Measurements from ENCODE around the gene C3orf49. TPM values are rescaled to one million over a fixed set of nuclear protein-coding genes. Genes with fewer than 3 reads are reported as not detected.

The C3orf49 gene
- total RNA-seq, 1 experiment from 2014 or later: not detected

DNA sequence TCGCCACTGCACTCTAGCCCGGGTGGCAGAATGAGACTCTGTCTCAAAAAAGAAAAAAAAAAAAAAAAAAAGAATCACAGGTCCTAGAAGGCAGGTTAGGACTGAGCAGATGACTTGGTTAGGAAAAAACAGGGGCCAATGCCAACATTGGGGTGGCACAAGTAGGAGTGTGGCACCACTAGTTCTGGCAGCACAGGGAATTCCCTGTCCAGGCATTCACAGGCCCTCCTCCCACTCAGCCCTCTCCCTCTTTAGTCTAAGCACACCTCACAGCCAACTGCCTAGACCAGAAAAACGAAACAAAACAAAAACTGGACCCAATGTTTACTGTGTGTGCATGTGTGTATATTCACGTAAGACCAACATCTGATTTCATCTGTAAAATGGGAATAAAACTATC is 34.0 kb downstream of the C3orf49 start:
- no peaks in the 10 kb centered on the region for H3F3A ChIP-seq (ENCODE audit: low read length, unreplicated experiment)
- ChIA-PET CTCF (no interaction called here), POLR2A (ENCODE audit: unreplicated experiment) (no interaction called here)
- H3K27me3 ChIP-seq (ENCODE audit: low read length): no peaks in the 10 kb centered on the region
- TF ChIP-seq, protein P1, sequence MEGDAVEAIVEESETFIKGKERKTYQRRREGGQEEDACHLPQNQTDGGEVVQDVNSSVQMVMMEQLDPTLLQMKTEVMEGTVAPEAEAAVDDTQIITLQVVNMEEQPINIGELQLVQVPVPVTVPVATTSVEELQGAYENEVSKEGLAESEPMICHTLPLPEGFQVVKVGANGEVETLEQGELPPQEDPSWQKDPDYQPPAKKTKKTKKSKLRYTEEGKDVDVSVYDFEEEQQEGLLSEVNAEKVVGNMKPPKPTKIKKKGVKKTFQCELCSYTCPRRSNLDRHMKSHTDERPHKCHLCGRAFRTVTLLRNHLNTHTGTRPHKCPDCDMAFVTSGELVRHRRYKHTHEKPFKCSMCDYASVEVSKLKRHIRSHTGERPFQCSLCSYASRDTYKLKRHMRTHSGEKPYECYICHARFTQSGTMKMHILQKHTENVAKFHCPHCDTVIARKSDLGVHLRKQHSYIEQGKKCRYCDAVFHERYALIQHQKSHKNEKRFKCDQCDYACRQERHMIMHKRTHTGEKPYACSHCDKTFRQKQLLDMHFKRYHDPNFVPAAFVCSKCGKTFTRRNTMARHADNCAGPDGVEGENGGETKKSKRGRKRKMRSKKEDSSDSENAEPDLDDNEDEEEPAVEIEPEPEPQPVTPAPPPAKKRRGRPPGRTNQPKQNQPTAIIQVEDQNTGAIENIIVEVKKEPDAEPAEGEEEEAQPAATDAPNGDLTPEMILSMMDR (conservative IDR thresholded peaks at IDR 0.05; ENCODE audit: low read depth, low read length): no peak
- TF ChIP-seq EZH2 (IDR thresholded peaks at IDR 0.05; ENCODE audit: low read length, unreplicated experiment) (no peak), EZH2phosphoT487 (IDR thresholded peaks at IDR 0.05; ENCODE audit: borderline replicate concordance, low read length) (no peak)
- DNase-seq (no peak), ATAC-seq (no peak)
- H3K79me2 ChIP-seq (ENCODE audit: low read length): peaks cover 12% of the 10 kb centered on the region; the same call in 1 of the 2 replicates
- H2AFZ ChIP-seq (ENCODE audit: low read length): no peak overlapping the region
- no peak overlapping the region for H3K9ac ChIP-seq (ENCODE audit: low read length)
- H3K27ac ChIP-seq (ENCODE audit: low read length): no peak overlapping the region
- H4K20me1 ChIP-seq (ENCODE audit: low read length): no peaks in the 10 kb centered on the region
- BruUV-seq (replicated peaks): no TSS peak
- H3K4me1 ChIP-seq (ENCODE audit: insufficient read depth, low read length): no peaks in the 10 kb centered on the region
- no peaks in the 10 kb centered on the region for H3K36me3 ChIP-seq (ENCODE audit: low read depth, low read length)
- H3K9me2 ChIP-seq (replicated peaks; ENCODE audit: low read length): no peaks in the 10 kb centered on the region
- intact Hi-C loops (cut with micrococcal nuclease): no loop called here
- H3K4me2 ChIP-seq (ENCODE audit: low read length): no peak overlapping the region
- no peak overlapping the region for H3K4me3 ChIP-seq (ENCODE audit: low read length)
- H3K9me3 ChIP-seq (ENCODE audit: low read length): no peaks in the 10 kb centered on the region

DNA sequence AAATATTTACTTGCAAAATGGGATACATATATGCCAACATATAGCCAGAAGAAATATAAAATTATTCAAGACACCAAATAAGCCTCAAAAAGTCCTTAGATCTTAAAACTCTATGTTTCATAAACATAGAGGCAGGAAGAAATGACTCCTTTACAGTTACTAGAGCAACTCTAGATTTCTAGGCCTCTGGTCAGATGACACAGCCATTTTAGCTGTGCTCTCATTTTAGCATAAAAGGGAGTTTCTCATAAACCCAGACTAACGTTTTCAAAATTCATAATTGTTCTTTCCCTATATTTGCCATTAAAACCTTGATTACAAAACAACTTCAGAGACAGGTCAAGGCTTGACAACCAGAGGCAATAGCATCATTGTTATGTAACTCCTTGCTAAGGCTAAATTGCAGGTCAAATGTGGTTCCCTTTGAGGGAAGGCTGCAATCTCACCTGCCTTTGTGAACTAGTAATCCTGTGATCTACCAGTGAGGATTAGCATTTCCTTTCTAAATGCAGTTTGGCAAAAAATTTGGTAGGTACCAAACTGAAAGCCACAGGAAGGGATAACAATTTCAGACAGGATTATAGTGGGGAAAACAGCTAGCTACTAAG is 36.3 kb downstream of the C3orf49 start:
- intact Hi-C loops (cut with micrococcal nuclease): no loop called here
- DNase-seq (no peak), ATAC-seq (no peak)

DNA sequence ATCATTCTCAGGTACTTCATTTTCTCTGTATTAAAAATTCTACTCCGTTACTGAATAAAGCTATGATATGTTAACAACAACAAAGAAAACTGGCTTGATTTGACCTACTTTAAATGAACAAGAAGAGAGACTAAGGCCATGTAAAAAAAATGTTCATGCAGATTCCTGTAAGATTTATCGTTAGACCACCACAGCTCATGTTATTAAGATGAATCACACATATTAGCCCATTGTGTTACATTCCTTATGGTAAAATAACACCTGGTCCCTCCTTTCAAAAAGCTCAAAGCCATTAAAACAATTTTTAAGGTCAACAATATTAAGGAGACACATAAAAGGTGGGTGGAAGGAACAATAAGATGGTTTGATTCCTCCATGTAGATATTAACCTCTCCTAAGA is 38.2 kb downstream of the C3orf49 start:
- POLR2A ChIA-PET (ENCODE audit: unreplicated experiment): no interaction called here
- no peaks in the 10 kb centered on the region for H3K9me3 ChIP-seq (ENCODE audit: low read length)
- no peaks in the 10 kb centered on the region for H4K20me1 ChIP-seq (ENCODE audit: low read length)
- ATAC-seq (no peak), DNase-seq (no peak)
- H3K9ac ChIP-seq (ENCODE audit: low read length): no peak overlapping the region
- no peak overlapping the region for H2AFZ ChIP-seq (ENCODE audit: low read length)
- BruUV-seq (replicated peaks): no TSS peak
- H3K9me2 ChIP-seq (replicated peaks; ENCODE audit: low read length): no peaks in the 10 kb centered on the region
- CTCF ChIA-PET: no interaction called here
- intact Hi-C loops (cut with micrococcal nuclease): no loop called here
- no peak overlapping the region for H3K4me2 ChIP-seq (ENCODE audit: low read length)
- H3K4me1 ChIP-seq (ENCODE audit: insufficient read depth, low read length): 0 out of 2 replicates have a peak, but pooled peaks cover under 1% of the 10 kb centered on the region
- H3K4me3 ChIP-seq (ENCODE audit: low read length): no peak overlapping the region
- H3K79me2 ChIP-seq (ENCODE audit: low read length): peaks cover 39% of the 10 kb centered on the region
- no peaks in the 10 kb centered on the region for H3K36me3 ChIP-seq (ENCODE audit: low read depth, low read length)
- no peak overlapping the region for H3K27ac ChIP-seq (ENCODE audit: low read length)
- H3F3A ChIP-seq (ENCODE audit: low read length, unreplicated experiment): no peaks in the 10 kb centered on the region
- no peaks in the 10 kb centered on the region for H3K27me3 ChIP-seq (ENCODE audit: low read length)
- TF ChIP-seq, protein P1 (conservative IDR thresholded peaks at IDR 0.05; ENCODE audit: low read depth, low read length): no peak
- TF ChIP-seq EZH2 (IDR thresholded peaks at IDR 0.05; ENCODE audit: low read length, unreplicated experiment) (no peak), EZH2phosphoT487 (IDR thresholded peaks at IDR 0.05; ENCODE audit: borderline replicate concordance, low read length) (no peak)

More for the DNA sequence above, 36.3 kb downstream of the C3orf49 start:
- no peak overlapping the region for H2AFZ ChIP-seq (ENCODE audit: low read length)
- H3K27ac ChIP-seq (ENCODE audit: low read length): no peak overlapping the region
- CTCF ChIA-PET: no interaction called here
- POLR2A ChIA-PET (ENCODE audit: unreplicated experiment): no interaction called here
- H3K9me3 ChIP-seq (ENCODE audit: low read length): no peaks in the 10 kb centered on the region
- H3K4me2 ChIP-seq (ENCODE audit: low read length): no peak overlapping the region
- H3K4me1 ChIP-seq (ENCODE audit: insufficient read depth, low read length): no peaks in the 10 kb centered on the region
- TF ChIP-seq EZH2 (IDR thresholded peaks at IDR 0.05; ENCODE audit: low read length, unreplicated experiment) (no peak), EZH2phosphoT487 (IDR thresholded peaks at IDR 0.05; ENCODE audit: borderline replicate concordance, low read length) (no peak)
- TF ChIP-seq, protein P1 (conservative IDR thresholded peaks at IDR 0.05; ENCODE audit: low read depth, low read length): no peak
- no peaks in the 10 kb centered on the region for H3K27me3 ChIP-seq (ENCODE audit: low read length)
- no TSS peak for BruUV-seq (replicated peaks)
- no peak overlapping the region for H3K4me3 ChIP-seq (ENCODE audit: low read length)
- no peaks in the 10 kb centered on the region for H3K36me3 ChIP-seq (ENCODE audit: low read depth, low read length)
- H3K9me2 ChIP-seq (replicated peaks; ENCODE audit: low read length): no peaks in the 10 kb centered on the region
- H4K20me1 ChIP-seq (ENCODE audit: low read length): no peaks in the 10 kb centered on the region
- H3K79me2 ChIP-seq (ENCODE audit: low read length): peaks cover 21% of the 10 kb centered on the region
- no peaks in the 10 kb centered on the region for H3F3A ChIP-seq (ENCODE audit: low read length, unreplicated experiment)
- no peak overlapping the region for H3K9ac ChIP-seq (ENCODE audit: low read length)

Data from PC-3 (cell line).